DMS114 treated with DMSO at 0.1 percent for 48 hours (cell line): Measurements from ENCODE around the gene HOXC5.

Source experiments
- DNase-seq: peaks from one replicate; lab custom pipeline; 2025; ENCODE audit not compliant: unreplicated experiment; lab: John Stamatoyannopoulos, UW

The HOXC5 gene

DNA sequence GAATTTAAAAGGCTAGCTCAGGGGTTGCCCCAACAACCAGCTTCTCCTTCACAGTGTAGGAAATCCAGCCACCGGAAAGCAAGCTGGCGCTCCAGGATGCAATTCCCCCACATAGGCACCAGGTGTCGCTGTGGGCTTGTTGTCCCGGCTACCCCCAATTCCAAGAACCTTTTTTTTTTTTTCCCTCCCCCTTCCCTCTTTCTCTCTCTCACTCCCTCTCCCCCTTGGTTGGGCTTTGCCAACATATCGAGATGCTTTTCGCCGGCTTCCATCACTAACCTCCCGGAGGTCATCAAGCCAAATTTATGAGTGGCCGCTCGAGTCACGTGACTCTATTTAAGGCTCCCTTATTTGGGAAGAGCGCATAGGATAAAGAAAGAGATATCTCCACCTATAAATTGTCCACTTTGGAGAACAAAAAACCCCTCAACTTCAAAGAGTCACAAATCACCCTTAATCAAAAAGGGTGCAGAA, at the start of gene HOXC5:
HOXC5 (plus strand) TSS at position 424 of the 474 bp plus-strand sequence. CDS start 73 bp downstream, outside the sequence.
- DNase-seq, result peak; percentile 56

DNA sequence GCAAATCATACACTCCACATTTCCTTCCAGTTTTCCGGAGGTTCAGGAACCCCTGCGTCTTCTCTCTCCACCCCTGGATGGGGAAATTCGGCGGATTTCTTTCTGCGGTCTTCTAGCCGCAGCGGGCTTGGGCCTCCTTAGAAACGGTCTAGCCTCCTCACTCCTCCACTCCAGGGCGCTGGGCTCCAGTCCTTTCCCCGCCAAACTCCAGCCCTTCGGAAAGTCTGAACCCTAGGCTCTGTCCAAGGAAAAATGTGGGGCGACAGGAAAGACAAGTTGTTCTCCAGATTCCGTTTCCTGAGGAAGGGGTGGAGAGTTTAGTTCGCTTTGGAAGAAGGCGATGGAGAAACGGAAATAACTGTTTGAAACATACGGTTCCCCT, 49.3 kb upstream of the HOXC5 start:
- DNase-seq, result no peak

DNA sequence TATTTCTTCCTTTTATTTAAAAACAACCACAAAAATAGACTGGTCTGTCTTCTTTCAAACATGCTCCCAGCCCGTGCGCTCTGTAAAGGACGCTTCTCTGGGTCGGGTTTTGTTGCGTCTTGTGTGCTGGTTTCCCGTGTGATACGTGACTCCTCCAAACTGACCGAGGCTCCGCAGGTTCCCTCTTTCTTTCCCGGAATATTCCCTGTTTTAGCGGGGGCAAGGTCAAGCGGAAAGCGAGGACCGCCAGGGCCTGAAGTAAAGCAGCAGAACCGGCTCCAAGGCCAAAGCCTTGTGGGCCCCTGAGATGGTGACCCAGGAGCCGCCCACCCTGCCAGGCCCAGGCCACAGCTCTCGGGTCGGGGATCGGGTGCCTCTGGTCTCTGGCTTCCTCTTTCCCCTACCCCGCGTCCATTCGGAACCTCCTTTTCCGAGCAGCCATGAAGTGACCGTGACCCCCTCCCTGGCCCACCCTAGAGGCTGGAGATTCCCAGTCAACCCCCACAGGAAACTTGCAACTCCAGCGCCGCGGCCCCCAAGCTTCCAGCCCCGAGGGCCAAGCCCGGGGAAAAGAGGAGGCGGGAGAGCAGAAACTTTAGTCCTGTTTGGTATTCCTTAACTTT, 48.8 kb upstream of the HOXC5 start:
- DNase-seq, result no peak

DNA sequence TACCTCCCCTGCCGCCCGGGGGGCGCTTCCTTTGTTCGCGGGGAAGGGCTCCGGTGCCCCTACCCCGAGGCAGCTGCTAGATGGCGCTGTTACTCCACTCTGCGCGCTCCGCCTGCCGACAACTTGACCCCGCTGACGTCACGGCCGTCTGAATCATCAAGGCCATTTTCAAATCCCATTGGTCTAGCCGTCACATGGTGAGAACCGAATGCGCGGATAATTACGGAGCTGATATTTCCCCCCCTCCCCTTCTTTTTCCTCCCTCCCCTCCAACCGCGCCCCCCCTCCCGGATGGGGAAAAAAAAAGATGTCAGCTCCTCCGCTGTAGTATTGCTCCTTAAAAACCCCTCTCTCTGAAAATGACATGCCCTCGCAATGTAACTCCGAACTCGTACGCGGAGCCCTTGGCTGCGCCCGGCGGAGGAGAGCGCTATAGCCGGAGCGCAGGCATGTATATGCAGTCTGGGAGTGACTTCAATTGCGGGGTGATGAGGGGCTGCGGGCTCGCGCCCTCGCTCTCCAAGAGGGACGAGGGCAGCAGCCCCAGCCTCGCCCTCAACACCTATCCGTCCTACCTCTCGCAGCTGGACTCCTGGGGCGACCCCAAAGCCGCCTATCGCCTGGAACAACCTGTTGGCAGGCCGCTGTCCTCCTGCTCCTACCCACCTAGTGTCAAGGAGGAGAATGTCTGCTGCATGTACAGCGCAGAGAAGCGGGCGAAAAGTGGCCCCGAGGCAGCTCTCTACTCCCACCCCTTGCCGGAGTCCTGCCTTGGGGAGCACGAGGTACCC, 47.8 kb upstream of the HOXC5 start, which contains the start of gene HOXC10:
HOXC10 (plus strand) TSS at position 246 of the 791 bp plus-strand sequence; CDS start at position 360, 114 bp downstream.
- peak; percentile 95 for DNase-seq

DNA sequence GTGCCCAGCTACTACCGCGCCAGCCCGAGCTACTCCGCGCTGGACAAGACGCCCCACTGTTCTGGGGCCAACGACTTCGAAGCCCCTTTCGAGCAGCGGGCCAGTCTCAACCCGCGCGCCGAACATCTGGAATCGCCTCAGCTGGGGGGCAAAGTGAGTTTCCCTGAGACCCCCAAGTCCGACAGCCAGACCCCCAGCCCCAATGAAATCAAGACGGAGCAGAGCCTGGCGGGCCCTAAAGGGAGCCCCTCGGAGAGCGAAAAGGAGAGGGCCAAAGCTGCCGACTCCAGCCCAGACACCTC, 47.2 kb upstream of the HOXC5 start:
- DNase-seq, result no peak

DNA sequence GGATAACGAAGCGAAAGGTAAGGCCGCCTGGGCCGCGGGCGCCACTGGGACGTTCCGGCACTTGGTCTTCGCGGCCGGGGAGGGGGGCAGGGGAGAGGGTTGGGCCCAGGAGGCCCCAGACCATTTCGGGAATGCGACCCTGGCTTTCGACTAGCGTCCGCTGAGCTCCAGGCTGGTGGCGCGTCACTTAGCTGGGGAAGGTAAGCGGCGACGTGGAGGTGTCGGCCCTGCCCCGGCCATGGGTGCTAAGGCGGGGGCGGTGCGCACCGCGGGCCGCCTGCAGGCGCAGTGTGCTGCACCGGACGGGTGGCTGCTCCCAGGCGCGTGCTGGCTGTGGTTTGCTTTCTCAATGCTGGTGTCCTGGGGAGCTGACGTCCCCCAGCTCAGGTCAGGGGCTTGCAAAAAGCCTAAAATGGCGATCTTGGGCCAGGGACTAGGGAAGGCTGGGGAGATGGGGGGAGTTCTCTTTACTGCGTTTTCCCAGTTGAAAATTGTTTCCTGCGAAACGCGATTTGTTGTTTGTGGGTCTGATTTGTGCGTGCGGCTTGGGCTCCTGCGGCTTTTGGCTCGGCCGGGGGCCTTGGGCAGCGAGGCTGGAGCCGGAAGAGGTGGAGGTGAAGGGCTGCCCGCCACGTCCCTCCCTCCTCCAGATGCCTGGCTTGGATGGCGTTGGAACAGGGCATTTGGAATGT, 46.7 kb upstream of the HOXC5 start:
- no peak for DNase-seq

DNA sequence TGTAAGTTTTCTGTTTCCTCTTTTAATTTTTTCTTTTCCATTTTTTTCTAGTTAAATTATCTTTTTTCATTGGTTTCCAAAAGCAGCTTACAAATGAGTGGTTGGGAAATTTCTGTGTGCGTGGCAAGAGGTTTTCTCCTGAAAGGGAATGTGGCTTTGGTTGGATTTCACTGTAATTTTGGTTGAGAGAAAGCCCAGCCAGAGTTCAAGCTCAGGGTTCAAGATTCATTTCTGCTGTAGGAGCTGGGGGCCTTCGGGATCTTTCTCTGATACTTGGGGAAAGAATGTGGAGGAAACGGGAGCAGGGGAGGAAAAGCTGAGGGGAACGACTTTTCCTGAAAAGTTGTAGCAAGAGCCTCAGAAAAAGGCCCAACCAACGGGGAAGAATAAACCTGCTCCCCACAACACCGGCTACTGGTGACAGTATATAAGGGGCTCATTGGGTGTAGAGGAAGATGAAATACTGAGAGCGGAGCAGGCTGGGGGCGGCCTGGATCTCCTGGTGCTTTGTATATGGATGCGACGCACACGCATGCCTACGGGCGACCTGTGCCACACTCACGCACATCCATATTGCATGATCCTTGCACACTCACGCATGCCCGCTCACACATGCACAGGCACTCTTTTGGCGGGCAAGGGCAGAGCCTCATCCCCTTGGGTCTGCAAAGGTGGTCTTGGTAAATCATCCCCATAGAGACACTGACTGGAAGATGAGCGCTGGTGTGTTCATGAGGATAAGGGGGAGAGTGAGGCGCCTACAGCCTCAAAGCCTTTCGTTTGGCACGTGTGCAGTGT, 46.0 kb upstream of the HOXC5 start:
- DNase-seq, result no peak

DNA sequence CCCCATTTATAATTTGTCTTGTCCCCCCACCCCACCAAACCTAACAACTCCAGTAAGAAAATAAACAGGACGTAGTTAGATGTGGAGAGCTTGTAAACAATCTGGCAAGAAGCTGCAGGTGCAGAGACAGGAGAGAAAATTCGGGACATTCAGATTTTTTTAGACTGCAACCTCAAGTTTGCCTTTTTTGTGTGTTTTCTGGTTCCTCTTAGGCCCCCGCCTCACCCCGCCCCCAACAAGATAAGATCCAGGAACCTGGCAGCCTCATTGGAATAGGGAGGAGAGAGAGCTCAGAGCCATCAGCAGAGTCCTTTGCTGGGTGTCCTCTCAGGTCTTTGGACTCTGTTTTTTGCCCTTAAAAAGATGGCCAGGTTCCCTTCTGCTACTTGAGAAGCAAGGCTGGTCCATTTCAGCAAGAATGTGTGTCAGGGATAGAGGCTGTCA, 45.0 kb upstream of the HOXC5 start:
- no peak for DNase-seq

DNA sequence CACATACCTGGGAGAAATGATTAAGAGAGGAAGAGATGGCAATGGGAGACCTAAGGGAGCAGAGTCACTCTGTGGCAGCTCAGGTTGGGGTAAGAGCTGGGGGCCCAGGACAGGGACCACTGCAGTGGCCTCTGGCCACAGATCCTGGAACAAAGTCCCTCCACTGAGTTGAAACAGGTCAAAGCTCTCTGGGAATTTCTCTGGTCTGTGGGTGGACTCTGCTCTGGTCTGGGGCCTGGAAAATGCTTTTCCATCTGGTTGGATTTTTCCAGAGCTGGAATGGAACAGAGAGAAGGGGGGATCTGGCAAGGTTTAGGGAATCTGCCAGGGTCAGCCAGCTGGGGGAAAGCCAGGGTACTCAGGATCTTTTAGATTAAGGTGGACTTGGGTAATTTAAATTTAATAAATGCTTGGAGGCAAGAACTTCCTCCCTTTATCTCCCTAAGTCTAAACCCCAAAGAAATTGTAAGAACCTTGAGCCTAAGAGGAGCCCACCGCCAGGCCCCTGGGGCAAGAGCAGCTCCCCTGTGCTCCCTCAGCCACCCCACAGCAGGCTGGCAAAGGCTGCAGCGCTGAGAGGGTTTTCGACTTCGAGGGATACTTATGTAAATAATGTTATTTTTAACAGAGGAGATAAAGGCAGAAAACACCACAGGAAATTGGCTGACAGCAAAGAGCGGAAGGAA, 44.2 kb upstream of the HOXC5 start:
- DNase-seq, result no peak

DNA sequence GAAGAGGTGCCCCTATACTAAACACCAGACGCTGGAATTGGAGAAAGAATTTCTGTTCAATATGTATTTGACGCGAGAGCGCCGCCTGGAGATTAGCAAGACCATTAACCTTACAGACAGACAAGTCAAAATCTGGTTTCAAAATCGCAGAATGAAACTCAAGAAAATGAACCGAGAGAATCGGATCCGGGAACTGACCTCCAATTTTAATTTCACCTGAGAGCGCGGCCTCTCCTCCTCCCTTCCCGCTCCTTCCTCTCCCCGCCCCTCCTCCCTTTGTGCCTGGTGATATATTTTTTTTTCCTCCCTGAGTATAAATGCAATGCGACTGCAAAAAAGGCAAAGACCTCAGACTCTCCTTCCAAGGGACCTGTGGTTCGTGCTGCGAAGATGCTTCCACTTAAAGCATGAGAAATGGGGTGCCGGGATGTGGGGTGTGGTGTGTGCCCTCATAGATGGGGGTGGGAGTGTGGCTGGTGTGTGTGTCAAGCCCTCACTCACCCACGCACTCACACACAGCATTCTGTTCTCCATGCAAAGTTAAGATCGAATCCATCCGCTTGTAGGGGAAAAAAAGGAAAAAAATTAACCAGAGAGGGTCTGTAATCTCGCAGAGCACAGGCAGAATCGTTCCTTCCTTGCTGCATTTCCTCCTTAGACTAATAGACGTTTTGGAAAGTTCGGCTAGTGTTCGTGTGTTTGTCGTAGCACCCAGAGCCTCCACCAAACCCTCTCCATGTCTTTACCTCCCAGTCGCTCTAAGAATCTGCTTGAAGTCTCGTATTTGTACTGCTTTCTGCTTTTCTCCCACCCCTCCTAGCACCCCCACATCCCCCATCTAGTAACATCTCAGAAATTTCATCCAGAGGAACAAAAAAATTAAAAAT, 43.4 kb upstream of the HOXC5 start:
- DNase-seq, result peak; percentile 35

DNA sequence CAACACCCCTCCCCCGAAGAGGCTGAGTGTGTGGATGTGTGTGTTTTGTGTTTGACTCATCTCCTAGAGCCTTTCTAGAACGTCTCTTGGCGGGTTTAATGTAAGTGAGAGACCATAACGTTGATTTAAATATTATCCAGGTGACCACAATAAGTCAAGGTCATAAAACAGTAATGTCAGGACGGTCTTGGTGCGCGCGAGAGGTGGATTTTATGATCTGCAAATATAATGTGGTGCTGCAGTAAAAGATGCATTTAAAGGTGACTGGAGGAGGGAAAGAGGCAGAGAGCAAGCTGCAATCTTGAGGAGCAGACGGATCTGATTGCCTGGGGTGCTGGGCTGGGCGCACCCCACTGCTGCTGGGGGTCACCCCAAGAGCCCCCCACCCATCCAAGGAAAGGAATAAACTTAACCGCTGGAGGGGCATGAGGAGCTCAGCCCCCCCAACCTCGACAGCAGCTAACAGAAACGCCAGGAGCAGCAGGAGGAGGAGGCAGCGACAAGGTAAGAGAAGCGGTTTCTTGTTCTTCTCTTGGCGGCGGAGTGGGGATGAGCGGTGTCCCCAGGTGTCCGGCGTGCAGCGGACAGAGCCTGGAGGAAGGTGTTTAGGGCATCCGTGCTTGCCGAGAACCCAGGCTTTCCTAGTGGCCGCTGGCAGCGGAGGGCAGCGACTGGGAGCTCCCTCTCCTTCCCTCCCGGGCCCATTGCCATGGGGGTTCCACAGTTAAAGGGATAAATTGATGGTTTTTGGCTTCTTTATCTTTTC, 42.4 kb upstream of the HOXC5 start:
- no peak for DNase-seq

DNA sequence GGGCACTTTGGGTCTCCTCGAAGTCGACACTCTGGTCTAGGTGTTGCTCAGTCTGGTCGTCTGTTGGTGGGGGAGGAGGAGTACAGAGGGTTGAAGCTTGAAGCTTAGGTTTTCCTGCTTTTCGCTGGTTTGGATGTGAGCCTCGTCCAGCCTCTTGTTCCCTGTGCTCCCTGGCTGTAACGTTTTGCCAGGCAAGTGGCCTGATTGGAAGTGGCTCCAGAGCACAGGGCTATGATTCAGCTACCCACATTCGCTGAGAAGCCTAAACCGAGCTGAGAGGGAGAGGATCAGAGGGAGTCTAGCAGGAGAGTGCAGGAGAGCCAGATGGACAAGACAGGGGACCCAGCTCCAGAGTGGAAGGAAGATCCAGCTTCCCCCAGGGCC, 41.8 kb upstream of the HOXC5 start:
- DNase-seq, result no peak

DNA sequence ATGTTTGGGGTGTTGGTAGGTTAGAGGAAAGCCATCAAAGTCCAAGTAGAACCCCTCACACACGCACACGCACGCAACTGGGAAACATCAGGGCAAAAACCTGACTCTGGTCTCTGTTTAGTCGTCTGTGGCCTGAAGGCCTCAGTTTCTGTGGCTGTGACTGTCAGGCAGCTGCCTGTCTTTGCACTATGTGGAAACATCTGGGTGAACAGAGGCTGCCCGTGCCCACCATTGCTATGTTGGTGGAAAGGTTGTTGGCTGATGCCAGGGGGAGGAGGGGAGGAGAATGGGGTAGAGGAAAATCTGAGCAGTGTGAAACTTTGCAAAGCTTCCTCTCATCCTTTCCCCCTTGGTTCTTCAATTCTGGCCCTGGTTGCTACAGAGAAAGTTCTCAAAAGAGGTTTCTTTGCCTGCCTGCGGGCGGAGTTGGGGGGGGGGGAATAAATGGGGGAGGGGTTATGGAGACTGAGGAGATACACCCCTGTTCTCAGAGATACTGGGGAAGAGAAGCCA, 40.4 kb upstream of the HOXC5 start:
- DNase-seq, result no peak

DNA sequence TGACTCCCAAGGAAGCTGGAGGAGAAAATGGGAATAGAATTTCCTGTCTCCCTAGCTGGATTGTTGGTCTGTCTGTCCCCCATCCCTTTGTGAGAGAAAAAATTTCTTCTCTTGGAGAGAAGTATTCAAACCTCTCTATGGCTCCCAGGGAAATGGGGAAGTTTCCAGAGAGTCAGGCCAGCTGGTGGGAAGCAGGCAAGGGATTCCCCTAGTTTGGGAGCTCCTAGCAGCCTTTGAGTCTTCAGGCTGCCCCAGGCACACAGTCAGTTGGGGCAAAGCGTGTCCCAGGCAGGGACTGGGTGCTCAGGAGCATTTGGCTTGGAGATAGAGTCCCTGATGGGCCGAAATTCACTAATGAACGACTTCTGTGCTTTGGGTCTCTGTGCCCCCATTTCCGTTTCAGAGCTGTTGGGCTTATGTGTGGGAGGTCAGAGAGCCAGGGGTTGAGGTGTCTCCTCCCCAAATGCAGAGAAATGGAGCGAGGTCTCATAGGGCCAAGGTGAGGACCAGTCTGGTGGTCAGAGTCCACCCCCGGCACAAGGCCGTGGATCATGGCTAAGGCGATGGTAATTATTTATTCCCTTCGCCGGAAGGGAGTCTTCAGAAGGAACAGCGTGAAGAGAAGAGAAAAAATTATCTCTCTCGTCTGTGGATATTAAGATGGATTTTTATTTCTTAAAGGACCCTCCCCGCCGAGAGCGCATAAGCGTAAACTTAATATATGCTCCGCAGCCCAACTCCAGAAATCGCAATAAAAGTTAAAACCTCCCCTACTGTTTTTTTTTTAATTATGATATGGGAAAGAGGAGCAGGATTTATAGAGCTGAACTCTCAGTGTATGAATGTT, 39.5 kb upstream of the HOXC5 start:
- no peak for DNase-seq

DNA sequence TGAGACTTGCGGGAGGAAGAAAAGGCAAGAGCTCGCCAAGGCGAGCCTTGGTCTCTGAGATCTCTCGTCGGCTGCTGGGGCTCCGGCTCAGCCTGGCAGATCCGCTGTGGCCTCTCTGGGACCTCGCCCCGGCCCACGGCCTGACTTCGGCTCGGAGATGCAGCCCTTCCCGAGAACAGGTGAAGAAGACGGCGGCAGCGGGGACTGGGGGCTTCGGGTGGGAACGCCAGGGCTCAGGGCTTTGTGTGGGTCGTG, 38.9 kb upstream of the HOXC5 start:
- no peak for DNase-seq

DNA sequence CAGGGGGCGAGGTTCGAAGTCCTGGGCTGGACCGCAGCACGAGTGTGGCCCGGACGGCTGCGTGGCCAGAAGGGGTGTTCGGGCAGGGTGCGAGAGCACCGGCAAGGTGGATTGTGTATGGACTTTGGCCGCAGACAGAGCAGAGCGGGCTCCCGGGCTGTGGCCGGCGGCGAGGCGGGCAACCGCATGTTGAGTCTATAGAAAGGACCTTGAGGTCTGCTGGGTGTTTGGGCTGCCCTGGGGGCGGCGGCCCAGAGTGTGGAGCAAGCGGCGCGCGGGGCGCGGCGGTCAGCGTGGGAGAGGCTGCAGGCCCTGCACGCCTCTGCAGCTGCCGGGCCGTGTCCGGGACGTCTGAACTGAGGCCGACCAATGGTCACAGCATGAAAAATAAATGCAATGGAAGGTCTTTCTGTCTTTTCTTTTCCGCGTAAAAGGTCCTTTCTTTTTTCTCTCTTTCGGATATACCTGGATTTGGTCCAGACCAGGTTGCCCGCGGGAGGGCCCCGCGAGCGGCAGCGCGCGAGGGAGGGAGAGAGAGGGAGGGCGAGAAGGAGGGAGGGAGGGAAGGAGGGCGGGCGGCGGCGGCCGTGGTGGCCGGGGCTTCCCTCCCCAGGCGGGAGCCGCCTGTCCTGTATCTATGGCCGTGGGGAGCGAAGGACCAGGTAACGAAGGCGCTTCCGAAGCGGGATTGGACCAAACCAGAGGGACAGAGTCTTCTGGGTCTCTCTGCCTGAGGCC, 38.4 kb upstream of the HOXC5 start:
- no peak for DNase-seq

DNA sequence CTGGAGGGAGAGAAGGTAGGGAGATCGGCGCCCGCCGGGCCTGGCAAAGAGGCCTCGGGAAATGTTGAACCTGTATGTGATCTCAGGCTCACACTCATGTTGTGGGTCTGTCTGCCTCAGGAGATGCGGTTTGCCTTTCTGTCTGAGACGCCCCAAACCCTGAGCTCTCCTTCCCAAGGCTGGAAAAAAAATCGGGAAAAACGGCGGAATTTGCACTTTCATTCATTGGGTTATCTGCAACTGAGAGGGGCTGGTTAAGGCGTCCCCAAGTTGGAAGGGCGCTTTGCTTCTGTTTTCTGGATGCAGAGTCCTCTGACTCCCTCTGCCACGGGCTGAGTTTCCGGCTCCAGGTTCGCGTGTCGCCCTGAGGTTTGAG, 37.9 kb upstream of the HOXC5 start:
- no peak for DNase-seq
